HG02759 (cell line): ENCODE measurements around the gene POLR1D.
"Not testable (repeated sequence)": the region's sequence is repeated elsewhere in the genome, so short reads cannot be mapped to it uniquely, and the experiment has no call there.

Source experiments
- ATAC-seq: cut with Tn5 transposase; IDR thresholded peaks from one replicate; pipeline ENCODE4 v1.9.1; 2021; ENCODE audit warnings: mild to moderate bottlenecking, moderate library complexity; ENCODE audit not compliant: unreplicated experiment

Gene POLR1D

DNA sequence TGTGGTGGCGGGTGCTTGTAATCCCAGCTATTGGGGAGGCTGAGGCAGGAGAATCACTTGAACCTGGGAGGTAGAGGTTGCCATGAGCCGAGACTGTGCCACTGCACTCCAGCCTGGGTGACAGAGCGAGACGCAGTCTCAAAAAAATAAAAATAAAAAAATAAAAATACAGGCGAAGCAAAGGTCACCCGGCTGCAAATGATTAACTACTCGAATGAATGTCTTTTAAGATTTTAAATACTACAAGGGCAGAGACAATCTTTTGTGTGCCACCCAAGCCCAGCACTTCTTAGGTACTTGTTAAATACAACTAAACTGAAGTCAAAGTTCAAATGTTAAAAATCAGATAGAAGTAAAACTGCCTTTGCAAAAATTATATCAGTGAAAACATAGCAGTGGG, 8.1 kb upstream of the POLR1D start:
- no peak for ATAC-seq

DNA sequence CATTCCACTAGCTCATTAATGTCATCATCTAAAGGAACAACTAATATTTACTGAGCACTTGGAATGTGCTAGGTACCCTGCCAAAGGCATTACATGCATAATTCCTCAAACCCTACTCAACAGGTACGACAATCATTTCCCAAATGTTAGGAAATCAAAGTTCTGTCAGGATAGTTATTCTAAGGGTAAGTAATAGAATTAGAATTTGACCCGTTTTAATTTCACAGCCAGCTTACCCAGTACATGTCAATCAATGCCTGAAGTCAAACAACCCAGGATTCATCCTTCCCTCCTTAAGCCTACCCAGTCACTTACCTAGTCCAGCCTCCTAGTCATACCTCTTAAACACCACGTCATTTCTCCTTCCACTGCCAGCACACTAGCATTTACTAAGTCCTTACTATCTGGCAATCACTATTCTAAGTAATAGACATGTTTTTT, 3.8 kb upstream of the POLR1D start:
- ATAC-seq = no peak

GRCh38 chr13:27619093-27619727, 2.5 kb upstream of the POLR1D start:
- no peak for ATAC-seq

GRCh38 chr13:27619728-27620376, 1.8 kb upstream of the POLR1D start:
- ATAC-seq = peak; percentile 36

DNA sequence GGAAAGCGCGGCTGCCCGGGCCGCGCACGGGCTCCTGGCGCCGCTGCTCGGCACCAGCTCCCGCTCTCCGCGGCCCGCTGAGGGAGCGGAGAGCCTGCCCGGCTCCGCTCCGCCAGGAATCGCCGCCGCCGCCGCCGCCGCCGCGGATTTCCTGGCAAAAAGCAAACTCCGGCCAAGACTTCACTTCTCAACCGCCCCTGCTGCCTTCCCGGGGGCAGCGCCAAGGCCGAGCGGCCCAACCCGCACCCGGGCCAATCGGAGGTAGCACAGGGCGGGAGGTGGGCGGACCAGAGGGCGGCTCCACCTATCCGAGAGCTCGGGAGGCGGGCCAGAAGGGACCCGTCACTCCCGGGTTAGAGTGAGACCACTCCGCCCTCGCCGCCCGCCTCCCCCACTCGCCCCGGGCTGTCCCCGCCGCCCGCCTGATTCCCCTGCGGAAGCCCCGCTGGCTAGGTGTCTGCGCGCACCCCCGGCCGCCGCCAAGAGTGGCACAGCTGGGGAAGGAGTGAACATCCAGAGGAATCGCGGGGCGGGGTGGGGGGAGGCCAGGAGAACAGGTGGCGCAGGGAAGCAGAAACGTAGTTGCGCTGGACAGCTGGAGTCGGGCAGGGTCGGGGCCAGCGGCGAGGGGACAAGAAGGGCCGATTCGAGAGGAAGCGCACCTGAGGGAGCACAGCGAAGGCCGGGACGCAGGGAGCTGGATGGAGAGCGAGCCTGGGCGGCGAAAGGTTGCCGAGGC, 1.1 kb upstream of the POLR1D start, which contains the start of gene LNX2:
Gene LNX2, minus strand, starts transcription at position 153 of the 739 bp plus-strand sequence. CDS start 38,826 bp downstream, outside the sequence.
- peak; percentile 88 for ATAC-seq

GRCh38 chr13:27621116-27621365, 651 bp upstream of the POLR1D start:
- ATAC-seq = no peak

- ATAC-seq = no peak
Observed at GRCh38 chr13:27622102-27622820, 569 bp downstream of the POLR1D start.

DNA sequence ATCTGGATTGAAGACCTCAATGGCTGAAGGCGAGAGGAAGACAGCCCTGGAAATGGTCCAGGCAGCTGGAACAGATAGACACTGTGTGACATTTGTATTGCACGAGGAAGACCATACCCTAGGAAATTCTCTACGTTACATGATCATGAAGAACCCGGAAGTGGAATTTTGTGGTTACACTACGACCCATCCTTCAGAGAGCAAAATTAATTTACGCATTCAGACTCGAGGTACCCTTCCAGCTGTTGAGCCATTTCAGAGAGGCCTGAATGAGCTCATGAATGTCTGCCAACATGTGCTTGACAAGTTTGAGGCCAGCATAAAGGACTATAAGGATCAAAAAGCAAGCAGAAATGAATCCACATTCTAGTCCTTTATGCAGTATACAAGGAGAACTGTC, 1.2 kb downstream of the POLR1D start:
- ATAC-seq = no peak

DNA sequence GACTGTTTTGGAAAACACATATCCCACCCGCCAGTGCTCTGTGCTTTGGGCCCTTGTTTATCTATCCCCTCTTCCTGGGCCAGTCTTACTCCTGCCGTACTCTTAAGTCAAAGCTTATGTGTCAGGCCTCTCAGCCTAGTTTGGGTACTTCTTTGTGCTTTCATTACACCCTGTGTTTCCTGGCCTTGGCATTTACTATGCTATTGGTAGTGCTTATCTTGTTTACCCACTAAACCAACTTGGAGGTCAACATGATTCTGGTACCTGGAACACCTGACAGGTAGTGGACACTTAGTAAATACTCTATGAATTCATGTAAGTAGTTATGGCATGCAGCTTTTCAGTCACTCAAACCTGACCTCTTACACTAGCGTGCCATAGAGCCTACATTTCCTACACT, 2.4 kb downstream of the POLR1D start:
- no peak for ATAC-seq

DNA sequence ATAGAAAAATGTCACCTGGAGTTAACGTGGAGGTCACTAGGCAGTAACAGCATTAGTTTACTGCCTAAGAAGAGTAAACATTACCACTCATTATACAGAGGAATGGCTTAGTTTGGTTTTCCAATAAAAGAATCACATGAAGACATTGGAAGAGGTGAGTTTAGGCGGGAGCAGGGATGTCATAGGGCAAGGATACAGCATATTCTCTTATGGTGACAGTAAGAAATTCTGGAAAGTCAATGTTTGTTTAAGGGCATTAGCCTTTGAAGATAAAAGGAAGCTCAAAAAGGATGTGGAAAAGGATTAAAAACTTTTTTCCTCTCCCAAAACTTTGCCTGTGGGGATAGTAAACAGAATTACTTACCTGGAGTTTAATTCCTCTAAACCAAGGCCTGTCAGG, 4.1 kb downstream of the POLR1D start:
- no peak for ATAC-seq

DNA sequence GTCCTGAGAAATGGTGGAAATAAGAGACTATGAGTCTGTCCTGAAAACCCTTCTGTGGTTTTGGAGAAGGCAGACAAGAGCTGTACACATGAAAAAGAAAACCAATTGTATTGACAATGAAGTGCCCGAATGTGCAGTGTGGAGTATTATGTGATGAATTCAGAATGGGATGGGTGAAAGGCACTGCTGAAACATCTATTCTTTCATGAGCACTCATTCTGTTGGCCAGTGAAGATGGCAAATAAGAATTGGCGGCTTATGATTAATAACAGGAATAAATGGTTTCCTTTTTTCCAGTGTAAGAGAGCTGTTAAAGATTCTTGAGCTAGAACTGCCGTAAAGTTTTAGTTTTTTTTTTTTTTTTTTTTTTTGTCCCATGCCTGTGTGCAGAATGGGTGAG, 5.7 kb downstream of the POLR1D start:
- ATAC-seq = no peak

- no peak for ATAC-seq
Observed at GRCh38 chr13:27628081-27628480, 6.4 kb downstream of the POLR1D start.

- not testable (repeated sequence) for ATAC-seq
Observed at GRCh38 chr13:27628766-27629165, 7.1 kb downstream of the POLR1D start.

- ATAC-seq = no peak
Observed at GRCh38 chr13:27631156-27631555, 9.5 kb downstream of the POLR1D start.

- no peak for ATAC-seq
Observed at GRCh38 chr13:27631665-27632064, 10.0 kb downstream of the POLR1D start.

DNA sequence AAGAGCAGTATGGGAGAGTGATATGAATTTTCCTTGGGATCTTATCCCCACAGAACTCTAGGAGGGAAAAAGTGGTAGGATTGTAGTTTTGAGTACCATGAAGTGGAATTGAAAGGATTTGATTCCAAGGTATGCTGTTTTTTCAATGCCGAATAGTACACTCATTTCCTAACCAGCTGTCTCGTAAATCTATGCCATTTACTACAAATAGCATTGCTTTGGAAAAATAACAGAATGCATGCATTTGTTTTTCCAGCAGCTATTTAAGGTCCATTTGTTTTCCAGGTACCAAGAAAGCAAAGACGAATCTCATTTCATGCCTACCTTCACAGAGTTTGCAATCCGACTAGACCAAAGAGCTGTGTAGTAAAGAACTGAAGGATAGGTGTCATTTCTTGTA, 10.5 kb downstream of the POLR1D start:
- ATAC-seq = no peak

DNA sequence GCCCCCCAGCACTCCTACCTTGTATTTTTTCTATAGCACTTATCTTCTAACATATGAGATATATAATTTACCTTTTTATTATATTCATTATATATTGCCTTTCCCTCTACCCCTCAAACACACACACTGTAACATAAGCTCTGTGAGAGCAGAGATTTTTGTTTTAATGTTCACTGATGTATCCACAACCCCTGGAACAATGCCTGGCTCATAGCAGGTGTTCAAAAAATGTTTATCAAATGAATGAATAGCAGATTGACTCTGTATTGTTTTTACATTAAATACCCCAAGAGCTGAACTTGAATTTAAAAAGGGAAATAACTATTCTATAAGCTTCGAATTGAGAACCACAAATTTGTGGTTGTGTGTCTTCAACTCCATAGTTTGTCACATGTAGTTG, 11.0 kb downstream of the POLR1D start:
- no peak for ATAC-seq

DNA sequence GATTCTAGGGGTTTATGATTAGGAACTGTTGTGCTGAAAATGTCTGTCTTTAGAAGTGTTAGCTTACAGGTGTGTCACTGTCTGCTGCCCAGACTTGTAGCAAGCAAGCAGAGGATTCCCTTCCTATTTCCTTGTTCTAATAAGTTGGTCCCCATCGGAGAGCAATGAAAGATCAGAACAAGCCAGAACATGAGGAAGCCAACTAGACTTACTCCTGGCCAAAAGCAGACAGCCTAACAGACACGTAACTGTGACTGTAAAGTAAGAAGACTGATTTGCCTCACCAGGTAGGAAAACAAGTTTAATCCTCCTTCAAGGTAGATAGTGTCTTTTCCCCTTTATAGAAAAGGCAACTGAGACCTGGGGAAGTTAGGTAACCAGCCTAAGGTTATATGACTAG, 12.5 kb downstream of the POLR1D start:
- no peak for ATAC-seq

GRCh38 chr13:27634791-27635190, 13.1 kb downstream of the POLR1D start:
- no peak for ATAC-seq

GRCh38 chr13:27635266-27635665, 13.6 kb downstream of the POLR1D start:
- no peak for ATAC-seq

DNA sequence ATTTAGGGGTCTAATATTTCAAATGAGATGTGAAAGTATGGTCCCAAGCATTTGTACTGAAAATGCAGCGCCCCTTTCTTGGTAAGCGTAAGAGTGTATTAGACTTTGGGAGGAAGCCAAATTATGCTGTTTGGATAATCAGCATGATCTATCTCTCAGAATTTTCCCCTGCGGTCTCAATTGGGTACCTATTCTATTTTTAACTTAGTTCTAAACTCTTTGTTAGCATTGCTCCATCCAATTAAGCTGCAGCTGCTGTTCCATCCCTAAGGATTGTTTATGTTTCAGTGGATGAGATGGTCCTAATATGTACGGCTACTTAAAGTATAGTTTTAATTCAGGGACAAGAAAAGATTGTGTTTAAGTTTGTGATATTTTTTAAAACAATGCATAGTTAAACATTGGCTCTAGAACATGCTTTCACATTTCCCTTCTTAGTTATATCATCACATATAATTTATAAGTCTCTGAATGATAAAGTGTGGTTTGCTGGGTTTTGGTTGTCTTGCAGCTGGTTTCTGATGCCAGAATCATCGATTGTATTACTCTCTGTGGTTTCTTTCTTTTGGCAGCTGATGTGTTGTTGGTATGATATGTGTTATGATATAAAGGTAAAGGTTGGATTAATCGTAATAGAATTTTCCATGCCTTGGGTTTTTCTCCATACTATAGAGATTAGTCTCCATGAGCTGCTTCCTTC, 15.0 kb downstream of the POLR1D start:
- no peak for ATAC-seq
